ENCODE measurements around the gene PRMT7.

DNA sequence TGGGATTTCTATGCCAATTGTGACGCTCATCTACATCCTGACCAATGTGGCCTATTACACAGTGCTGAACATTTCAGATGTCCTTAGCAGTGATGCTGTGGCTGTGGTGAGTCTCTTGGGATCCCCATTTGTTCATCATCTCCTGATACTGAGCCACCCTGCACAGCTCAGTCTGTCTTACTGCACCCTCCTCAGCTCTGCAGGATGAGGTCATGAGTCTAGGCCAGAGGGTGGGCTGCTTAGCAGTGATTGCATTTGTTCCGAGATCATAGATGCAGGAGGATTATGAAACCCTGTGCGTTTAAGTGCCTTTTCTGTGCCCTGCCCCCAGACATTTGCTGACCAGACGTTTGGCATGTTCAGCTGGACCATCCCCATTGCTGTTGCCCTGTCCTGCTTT lies 19.6 kb upstream of the PRMT7 start:
- TF ChIP-seq, protein P1, sequence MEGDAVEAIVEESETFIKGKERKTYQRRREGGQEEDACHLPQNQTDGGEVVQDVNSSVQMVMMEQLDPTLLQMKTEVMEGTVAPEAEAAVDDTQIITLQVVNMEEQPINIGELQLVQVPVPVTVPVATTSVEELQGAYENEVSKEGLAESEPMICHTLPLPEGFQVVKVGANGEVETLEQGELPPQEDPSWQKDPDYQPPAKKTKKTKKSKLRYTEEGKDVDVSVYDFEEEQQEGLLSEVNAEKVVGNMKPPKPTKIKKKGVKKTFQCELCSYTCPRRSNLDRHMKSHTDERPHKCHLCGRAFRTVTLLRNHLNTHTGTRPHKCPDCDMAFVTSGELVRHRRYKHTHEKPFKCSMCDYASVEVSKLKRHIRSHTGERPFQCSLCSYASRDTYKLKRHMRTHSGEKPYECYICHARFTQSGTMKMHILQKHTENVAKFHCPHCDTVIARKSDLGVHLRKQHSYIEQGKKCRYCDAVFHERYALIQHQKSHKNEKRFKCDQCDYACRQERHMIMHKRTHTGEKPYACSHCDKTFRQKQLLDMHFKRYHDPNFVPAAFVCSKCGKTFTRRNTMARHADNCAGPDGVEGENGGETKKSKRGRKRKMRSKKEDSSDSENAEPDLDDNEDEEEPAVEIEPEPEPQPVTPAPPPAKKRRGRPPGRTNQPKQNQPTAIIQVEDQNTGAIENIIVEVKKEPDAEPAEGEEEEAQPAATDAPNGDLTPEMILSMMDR (conservative IDR thresholded peaks at IDR 0.05; ENCODE audit: low read length): no peak
- no peak for TF ChIP-seq EZH2phosphoT487 (IDR thresholded peaks at IDR 0.05; ENCODE audit: borderline replicate concordance, low read depth, low read length)

Data from OCI-LY7 (cell line).